ENCODE measurements around the gene GATB.

GRCh38 chr4:151651496-151651895, 109.3 kb downstream of the GATB start:
- TF ChIP-seq ZNF8 (CRISPR knock-in tag; IDR thresholded peaks at IDR 0.05) (no peak), PPARA (CRISPR knock-in tag; IDR thresholded peaks at IDR 0.05; ENCODE audit: borderline replicate concordance) (no peak), ZFP30 (CRISPR knock-in tag; IDR thresholded peaks at IDR 0.05) (no peak), BACH2 (CRISPR knock-in tag; IDR thresholded peaks at IDR 0.05; ENCODE audit: borderline replicate concordance) (no peak), TCF4 (CRISPR knock-in tag; IDR thresholded peaks at IDR 0.05; ENCODE audit: borderline replicate concordance) (no peak), ZC3H10 (CRISPR knock-in tag; IDR thresholded peaks at IDR 0.05) (no peak), PATZ1 (CRISPR knock-in tag; IDR thresholded peaks at IDR 0.05; ENCODE audit: borderline replicate concordance) (no peak), ZNF70 (CRISPR knock-in tag; IDR thresholded peaks at IDR 0.05) (no peak), CSRNP3 (CRISPR knock-in tag; IDR thresholded peaks at IDR 0.05) (no peak), ISL1 (CRISPR knock-in tag; IDR thresholded peaks at IDR 0.05) (no peak)
